Cardiac muscle cell (in vitro differentiated cells and primary cell): ENCODE data around the gene GALNT16. TPM values are rescaled to one million over a fixed set of nuclear protein-coding genes. Genes with fewer than 3 reads are reported as not detected.

Experiments used
- DNase-seq, 2 donors: peaks; one replicate each; pipeline versions ENCODE4 v3.0.0 to v3.0.0-alpha.2; 2010 to 2017; ENCODE audit warnings: low read depth in 1 of 2, low spot score in 1 of 2
- H3K27ac ChIP-seq: fragments of 200-600 bp; sonication (generic); 2 replicates; pipeline ENCODE4 v1.5.1; 2016
- H3K27me3 ChIP-seq: fragments of 200-600 bp; sonication (generic); 2 replicates; pipeline ENCODE4 v1.6.0; 2016; ENCODE audit warnings: control low read depth
- H3K36me3 ChIP-seq: fragments of 200-600 bp; sonication (generic); 2 replicates; pipeline ENCODE4 v1.5.1; 2016; ENCODE audit warnings: control low read depth
- H3K4me1 ChIP-seq: fragments of 200-600 bp; sonication (generic); 2 replicates; pipeline ENCODE4 v1.8.1; 2017; ENCODE audit warnings: low read depth, mild to moderate bottlenecking, mixed run types
- H3K4me3 ChIP-seq: fragments of 200-600 bp; sonication (generic); 2 replicates; pipeline ENCODE4 v1.5.1; 2016; ENCODE audit warnings: mild to moderate bottlenecking
- H3K9me3 ChIP-seq: fragments of 200-600 bp; sonication (generic); 2 replicates; pipeline ENCODE4 v1.5.1; 2017; ENCODE audit warnings: low read depth, mild to moderate bottlenecking, control low read depth
- polyA plus RNA-seq: library from polyadenylated mRNA; unstranded; fragments of >200 nt; fragmentation: Nextera tagmentation; extraction: Ambion mirVana; gene quantifications from 2 replicates; pipeline ENCODE4 v1.2.1, GENCODE V29; 2016
- total RNA-seq: library from RNA; depleted of rRNA; stranded (reverse); fragments of >200 nt; gene quantifications from 2 replicates; pipeline ENCODE4 v1.2.3, GENCODE V29; 2016
- TF ChIP-seq, protein P1 (sequence below): IDR thresholded peaks from 2 replicates; pipeline ENCODE4 v1.5.1; 2012; ENCODE audit warnings: low read depth, mild to moderate bottlenecking, low read length

GALNT16 gene
- total and polyA plus RNA-seq, 2 experiments from 2014 or later = 5.8 to 7.7 TPM

GRCh38 chr14:69351385-69351784 lies 91.4 kb downstream of the GALNT16 start:
- H3K4me3 ChIP-seq = no peak overlapping the region
- no peaks in the 10 kb centered on the region for H3K27me3 ChIP-seq
- no peaks in the 10 kb centered on the region for H3K9me3 ChIP-seq
- H3K4me1 ChIP-seq = no peaks in the 10 kb centered on the region
- TF ChIP-seq, protein P1, sequence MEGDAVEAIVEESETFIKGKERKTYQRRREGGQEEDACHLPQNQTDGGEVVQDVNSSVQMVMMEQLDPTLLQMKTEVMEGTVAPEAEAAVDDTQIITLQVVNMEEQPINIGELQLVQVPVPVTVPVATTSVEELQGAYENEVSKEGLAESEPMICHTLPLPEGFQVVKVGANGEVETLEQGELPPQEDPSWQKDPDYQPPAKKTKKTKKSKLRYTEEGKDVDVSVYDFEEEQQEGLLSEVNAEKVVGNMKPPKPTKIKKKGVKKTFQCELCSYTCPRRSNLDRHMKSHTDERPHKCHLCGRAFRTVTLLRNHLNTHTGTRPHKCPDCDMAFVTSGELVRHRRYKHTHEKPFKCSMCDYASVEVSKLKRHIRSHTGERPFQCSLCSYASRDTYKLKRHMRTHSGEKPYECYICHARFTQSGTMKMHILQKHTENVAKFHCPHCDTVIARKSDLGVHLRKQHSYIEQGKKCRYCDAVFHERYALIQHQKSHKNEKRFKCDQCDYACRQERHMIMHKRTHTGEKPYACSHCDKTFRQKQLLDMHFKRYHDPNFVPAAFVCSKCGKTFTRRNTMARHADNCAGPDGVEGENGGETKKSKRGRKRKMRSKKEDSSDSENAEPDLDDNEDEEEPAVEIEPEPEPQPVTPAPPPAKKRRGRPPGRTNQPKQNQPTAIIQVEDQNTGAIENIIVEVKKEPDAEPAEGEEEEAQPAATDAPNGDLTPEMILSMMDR = no peak
- DNase-seq = no peak
- H3K36me3 ChIP-seq = no peaks in the 10 kb centered on the region
- H3K27ac ChIP-seq = no peak overlapping the region

GRCh38 chr14:69351911-69352310 lies 92.0 kb downstream of the GALNT16 start:
- TF ChIP-seq, protein P1 = no peak
- H3K4me3 ChIP-seq = no peak overlapping the region
- no peaks in the 10 kb centered on the region for H3K36me3 ChIP-seq
- H3K27ac ChIP-seq = no peak overlapping the region
- H3K9me3 ChIP-seq = no peaks in the 10 kb centered on the region
- no peaks in the 10 kb centered on the region for H3K27me3 ChIP-seq
- no peaks in the 10 kb centered on the region for H3K4me1 ChIP-seq
- DNase-seq = no peak

GRCh38 chr14:69353168-69353567 lies 93.2 kb downstream of the GALNT16 start:
- TF ChIP-seq, protein P1 = no peak
- Histone ChIP-seq H3K9me3 (no peaks in the 10 kb centered on the region), H3K27me3 (no peaks in the 10 kb centered on the region), H3K4me3 (no peak overlapping the region), H3K4me1 (no peaks in the 10 kb centered on the region), H3K27ac (no peak overlapping the region), H3K36me3 (no peaks in the 10 kb centered on the region)
- no peak for DNase-seq

DNA sequence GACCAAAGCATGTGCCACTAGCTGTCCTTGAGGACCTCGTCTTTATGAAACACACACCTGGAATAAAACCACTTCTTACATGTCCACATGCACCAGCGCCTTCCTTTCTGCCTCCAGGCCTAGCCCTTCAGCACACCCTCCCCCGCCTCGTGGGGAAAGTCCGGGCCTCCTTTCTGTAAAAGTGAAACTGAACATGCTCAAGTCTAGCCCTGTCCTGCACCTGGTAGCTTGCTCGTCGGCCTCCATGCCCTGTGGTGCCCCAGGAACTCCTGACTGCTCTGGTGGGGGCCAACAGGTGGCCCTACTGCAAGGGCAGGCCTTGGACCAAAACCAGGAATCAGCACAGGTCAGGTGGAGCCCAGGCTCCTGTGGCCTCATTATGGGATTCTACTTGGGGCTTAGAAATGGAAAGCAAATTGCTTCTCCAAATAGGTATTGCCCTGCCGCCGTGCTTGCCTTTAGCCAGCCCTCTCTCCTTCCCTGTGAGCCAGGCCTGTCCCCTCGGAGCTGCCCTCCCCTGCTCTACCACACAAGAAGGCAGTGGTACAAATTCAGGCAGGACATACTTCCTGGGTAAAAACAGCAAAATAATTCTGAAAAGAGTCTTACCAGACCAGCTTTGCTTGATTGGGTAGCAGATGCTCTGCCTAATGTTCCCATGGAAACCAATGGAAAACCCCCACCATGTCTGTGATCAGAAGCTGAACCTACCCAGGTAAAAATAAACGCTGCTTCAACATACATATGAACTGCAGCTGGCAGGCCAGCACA lies 94.6 kb downstream of the GALNT16 start:
- DNase-seq = no peak
- Histone ChIP-seq H3K36me3 (no peaks in the 10 kb centered on the region), H3K4me1 (no peaks in the 10 kb centered on the region), H3K27me3 (no peaks in the 10 kb centered on the region), H3K4me3 (no peak overlapping the region), H3K27ac (no peak overlapping the region), H3K9me3 (no peaks in the 10 kb centered on the region)
- TF ChIP-seq, protein P1 = no peak

- no peak for DNase-seq
- H3K27ac ChIP-seq = no peak overlapping the region
Measured at GRCh38 chr14:69355154-69355597, 95.2 kb downstream of the GALNT16 start.

More at GRCh38 chr14:69355154-69355597, 95.2 kb downstream of the GALNT16 start:
- no peaks in the 10 kb centered on the region for H3K36me3 ChIP-seq
- no peaks in the 10 kb centered on the region for H3K9me3 ChIP-seq
- no peak overlapping the region for H3K4me3 ChIP-seq
- TF ChIP-seq, protein P1 = no peak
- no peaks in the 10 kb centered on the region for H3K27me3 ChIP-seq
- H3K4me1 ChIP-seq = no peaks in the 10 kb centered on the region
